AG10803 (cell line): ENCODE measurements around the gene DHFR.
"Not testable (repeated sequence)": the region's sequence is repeated elsewhere in the genome, so short reads cannot be mapped to it uniquely, and the experiment has no call there.

Experiments
- DNase-seq: peaks from one replicate; pipeline ENCODE4 v3.0.0; 2010; ENCODE audit warnings: low read depth
- H3K4me3 ChIP-seq: 2 replicates; pipeline ENCODE4 v1.5.1; 2011; ENCODE audit warnings: mild to moderate bottlenecking, low read length, control low read depth
- TF ChIP-seq, protein P1 (sequence below): conservative IDR thresholded peaks from 2 replicates; pipeline ENCODE4 v1.5.1; 2011; ENCODE audit warnings: mild to moderate bottlenecking, low read length, control low read depth, inconsistent platforms

Gene DHFR

DNA sequence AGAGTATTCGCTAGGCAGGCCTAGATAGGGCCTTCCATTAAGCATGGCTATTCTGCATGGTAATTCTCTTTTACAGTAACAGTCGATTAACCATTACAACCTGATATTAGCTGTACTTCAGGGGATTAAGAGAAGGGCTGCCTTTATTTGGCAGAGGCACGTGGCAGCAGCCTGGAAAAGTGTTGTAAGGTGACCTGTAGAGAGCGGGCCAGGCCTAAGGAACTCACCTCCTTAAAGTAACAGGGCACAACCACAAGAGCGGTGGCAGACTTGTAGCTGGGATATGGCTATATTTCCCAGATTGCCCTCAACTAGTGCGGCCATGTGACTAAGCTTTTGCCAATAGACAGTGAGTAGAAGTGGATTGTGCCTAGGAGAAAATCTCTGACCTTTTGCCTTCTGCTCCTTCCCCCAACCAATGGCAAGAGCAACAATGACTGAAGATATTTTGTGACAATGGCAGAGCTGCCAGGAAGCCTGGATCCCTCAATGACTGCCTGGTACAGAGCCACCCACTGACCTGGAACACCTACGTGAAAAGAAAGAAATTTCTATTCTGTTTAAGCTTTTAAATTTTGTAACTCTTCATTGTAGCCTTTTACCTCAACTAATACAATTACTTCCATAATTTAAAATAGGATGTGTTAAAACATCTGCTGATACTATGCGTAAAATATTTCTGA lies 65.8 kb downstream of the DHFR start:
- H3K4me3 ChIP-seq, result no peak overlapping the region
- TF ChIP-seq, protein P1, sequence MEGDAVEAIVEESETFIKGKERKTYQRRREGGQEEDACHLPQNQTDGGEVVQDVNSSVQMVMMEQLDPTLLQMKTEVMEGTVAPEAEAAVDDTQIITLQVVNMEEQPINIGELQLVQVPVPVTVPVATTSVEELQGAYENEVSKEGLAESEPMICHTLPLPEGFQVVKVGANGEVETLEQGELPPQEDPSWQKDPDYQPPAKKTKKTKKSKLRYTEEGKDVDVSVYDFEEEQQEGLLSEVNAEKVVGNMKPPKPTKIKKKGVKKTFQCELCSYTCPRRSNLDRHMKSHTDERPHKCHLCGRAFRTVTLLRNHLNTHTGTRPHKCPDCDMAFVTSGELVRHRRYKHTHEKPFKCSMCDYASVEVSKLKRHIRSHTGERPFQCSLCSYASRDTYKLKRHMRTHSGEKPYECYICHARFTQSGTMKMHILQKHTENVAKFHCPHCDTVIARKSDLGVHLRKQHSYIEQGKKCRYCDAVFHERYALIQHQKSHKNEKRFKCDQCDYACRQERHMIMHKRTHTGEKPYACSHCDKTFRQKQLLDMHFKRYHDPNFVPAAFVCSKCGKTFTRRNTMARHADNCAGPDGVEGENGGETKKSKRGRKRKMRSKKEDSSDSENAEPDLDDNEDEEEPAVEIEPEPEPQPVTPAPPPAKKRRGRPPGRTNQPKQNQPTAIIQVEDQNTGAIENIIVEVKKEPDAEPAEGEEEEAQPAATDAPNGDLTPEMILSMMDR, result no peak
- no peak for DNase-seq

DNA sequence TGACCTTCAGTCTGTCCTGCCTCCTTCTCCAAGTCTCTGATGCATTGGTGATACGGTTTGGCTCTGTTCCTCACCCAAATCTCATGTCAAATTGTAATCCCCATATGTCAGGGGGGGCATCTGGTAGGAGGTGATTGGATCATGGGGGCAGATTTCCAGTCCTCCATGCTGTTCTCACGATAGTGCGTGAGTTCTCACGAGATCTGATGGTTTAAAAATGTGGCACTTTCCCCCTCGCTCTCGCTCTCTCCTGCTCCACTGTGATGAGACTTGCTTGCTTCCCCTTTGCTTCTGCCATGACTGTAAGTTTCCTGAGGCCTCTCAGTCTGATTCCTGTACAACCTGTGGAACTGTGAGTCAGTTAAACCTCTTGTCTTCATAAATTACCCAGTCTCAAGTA lies 70.0 kb downstream of the DHFR start:
- H3K4me3 ChIP-seq, result no peak overlapping the region
- no peak for DNase-seq
- TF ChIP-seq, protein P1, result no peak

DNA sequence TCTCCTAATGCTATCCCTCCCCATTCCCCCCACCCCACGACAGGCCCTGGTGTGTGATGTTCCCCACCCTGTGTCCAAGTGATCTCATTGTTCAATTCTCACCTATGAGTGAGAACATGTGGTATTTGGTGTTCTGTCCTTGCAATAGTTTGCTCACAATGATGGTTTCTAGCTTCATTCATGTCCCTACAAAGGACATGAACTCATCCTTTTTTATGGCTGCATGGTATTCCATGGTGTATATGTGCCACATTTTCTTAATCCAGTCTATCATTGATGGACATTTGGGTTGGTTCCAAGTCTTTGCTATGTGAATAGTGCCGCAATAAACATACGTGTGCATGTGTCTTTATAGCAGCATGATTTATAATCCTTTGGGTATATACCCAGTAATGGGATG lies 74.5 kb downstream of the DHFR start:
- H3K4me3 ChIP-seq, DNase-seq: not testable (repeated sequence)

DNA sequence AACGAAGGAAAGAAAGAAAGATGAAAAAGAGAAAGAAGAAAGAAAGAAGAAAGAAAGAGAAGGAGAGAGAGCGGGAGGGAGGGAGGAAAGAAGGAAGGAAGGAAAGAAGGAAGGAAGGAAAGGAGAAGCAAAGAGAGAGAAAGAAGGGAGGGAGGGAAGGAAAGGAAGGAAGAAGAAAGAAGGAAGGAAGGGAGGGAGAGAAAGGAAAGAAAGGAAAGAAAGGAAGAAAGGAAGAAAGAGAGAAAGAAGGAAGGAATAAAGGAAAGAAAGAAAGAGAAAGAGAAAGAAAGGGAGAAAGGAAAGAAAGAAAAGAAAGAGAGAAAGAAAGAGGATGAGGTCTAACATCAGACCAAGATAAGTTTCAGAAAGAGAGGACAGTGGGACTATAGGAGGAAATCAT lies 75.7 kb downstream of the DHFR start:
- H3K4me3 ChIP-seq, result no peak overlapping the region
- no peak for DNase-seq

DNA sequence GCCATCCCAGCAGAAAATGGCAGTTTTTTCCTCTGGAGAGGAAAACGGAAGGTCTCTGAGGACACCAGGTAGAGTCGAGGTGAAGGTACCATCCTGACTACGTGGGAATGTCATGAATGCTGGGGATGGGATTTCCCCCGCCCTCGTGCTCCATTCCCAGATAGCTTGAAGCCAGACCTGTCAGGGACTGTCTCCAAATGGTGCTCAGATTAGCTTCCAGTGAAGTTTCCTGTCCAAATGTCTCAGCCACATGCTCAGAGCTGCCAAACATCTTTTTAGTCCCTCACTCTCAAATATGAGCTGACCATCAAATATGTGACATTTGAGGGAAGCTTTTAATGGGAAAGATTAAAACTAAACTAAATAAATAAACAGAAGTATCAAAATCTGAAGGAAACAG lies 77.1 kb downstream of the DHFR start:
- no peak overlapping the region for H3K4me3 ChIP-seq
- no peak for DNase-seq
- TF ChIP-seq, protein P1, result no peak

More for the DNA sequence above, 75.7 kb downstream of the DHFR start:
- TF ChIP-seq, protein P1, result no peak

DNA sequence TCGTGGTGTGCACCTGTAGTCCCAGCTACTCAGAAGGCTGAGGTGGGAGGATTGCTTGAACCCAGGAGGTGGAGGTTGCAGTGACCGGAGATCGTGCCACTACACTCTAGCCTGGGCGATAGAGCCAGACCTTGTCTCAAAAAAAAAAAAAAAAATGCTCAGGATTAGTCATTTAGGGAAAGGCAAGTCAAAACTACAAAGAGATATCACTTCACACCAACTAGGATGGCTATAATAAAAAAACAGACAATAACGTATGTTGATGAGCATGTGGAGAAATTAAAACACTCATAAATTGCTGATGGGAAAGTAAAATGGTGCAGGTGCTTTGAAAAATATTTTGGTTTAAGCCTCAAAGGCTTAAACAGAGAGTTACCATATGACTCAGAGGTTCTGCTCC lies 78.4 kb downstream of the DHFR start:
- no peak for DNase-seq
- no peak overlapping the region for H3K4me3 ChIP-seq
- TF ChIP-seq, protein P1, result no peak
